ENCODE results near the gene RUSC1. TPM values are rescaled to one million over a fixed set of nuclear protein-coding genes. Genes with fewer than 3 reads are reported as not detected.

RUSC1 gene
- total and polyA plus RNA-seq, 2 of the 8 experiments (the other 6 are each of a cell fraction or from before 2014, with no cell fraction given): 54.6 to 90.4 TPM

DNA sequence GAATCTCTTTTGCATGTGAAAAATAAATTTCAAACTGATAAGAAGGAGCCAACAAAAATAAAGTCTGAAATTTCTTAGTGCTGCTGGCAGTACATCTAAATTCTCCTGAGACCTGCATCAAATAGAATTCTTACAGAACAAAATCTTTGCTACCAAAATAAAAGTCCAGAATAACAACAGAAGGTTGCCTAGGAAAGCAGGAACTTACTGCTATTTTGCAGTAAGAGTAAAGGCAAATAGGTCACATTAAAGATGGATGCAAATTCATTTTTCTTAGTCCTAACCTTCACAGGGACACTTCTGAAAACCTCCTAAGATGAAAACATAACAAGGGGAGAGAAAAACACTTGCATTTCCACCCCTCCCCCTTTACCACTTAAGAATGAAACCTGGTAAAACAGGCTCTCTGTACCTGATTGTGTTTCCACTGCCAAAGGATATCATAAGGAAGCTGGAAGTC lies 59.0 kb downstream of the RUSC1 start:
- Histone ChIP-seq H3K18ac (ENCODE audit: extremely low read depth, low read length) (no peak overlapping the region), H3K56ac (replicated peaks; ENCODE audit: insufficient read length, low read depth, low read length) (no peak overlapping the region), H2AFZ (ENCODE audit: low read length) (no peak overlapping the region), H2AK5ac (ENCODE audit: low read depth, low read length) (no peak overlapping the region), H3K27me3 (replicated peaks in 1 of 4; ENCODE audit: control insufficient read depth in 3 of 4, extremely low read depth in 1 of 4, insufficient read depth in 3 of 4, low read length in 3 of 4) (no peaks in the 10 kb centered on the region), H3K4ac (replicated peaks; ENCODE audit: insufficient read length, low read depth, low read length) (no peak overlapping the region), H3K27ac (ENCODE audit: low read depth, low read length) (no peak overlapping the region), H2BK15ac (ENCODE audit: low read length) (no peak overlapping the region), H3K4me3 (ENCODE audit: extremely low read depth in 1 of 4, insufficient read depth in 2 of 4, low read depth in 3 of 4, low read length in 4 of 4) (no peak overlapping the region), H3K36me3 (ENCODE audit: control insufficient read depth in 2 of 4, insufficient read depth in 4 of 4, low read length in 3 of 4) (peaks cover 2 to 19% (median 7%) of the 10 kb centered on the region in 4 experiments), H3K79me2 (ENCODE audit: control insufficient read depth in 1 of 2, insufficient read depth in 2 of 2, low read length in 2 of 2) (no peaks in the 10 kb centered on the region), H4K5ac (ENCODE audit: insufficient read length, low read depth, low read length) (no peak overlapping the region), H3K79me1 (ENCODE audit: low read depth, low read length) (no peaks in the 10 kb centered on the region), H3K9ac (replicated peaks in 1 of 4; ENCODE audit: extremely low read depth in 1 of 4, low read depth in 3 of 4, low read length in 3 of 4) (no peak overlapping the region), H3K14ac (ENCODE audit: insufficient read length) (no peak overlapping the region), H3K4me2 (ENCODE audit: insufficient read depth in 1 of 2, low read depth in 2 of 2, low read length in 2 of 2) (peak overlapping the region in 1 of 2 experiments; percentile 26; a peak in 1 of 4 replicates), H4K8ac (ENCODE audit: extremely low read depth, insufficient read depth, low read length) (no peak overlapping the region), H3K23me2 (ENCODE audit: low read depth, low read length) (no peaks in the 10 kb centered on the region), H3K23ac (ENCODE audit: insufficient read length) (no peak overlapping the region), H2BK120ac (replicated peaks; ENCODE audit: low read depth, low read length) (no peak overlapping the region), H3K4me1 (replicated peaks in 1 of 4; ENCODE audit: control insufficient read depth in 3 of 4, insufficient read depth in 4 of 4, low read length in 3 of 4) (no peaks in the 10 kb centered on the region), H4K91ac (replicated peaks; ENCODE audit: insufficient read length, low read length) (no peak overlapping the region), H3K9me3 (ENCODE audit: insufficient read depth in 2 of 2, low read depth in 1 of 2, low read length in 1 of 2) (no peaks in the 10 kb centered on the region), H2BK5ac (ENCODE audit: low read depth, low read length) (no peak overlapping the region), H2BK12ac (ENCODE audit: low read depth, low read length) (no peak overlapping the region), H2BK20ac (ENCODE audit: low read length) (no peak overlapping the region), H4K20me1 (replicated peaks in 1 of 2; ENCODE audit: control insufficient read depth in 1 of 2, insufficient read depth in 2 of 2, low read length in 2 of 2) (no peaks in the 10 kb centered on the region)
- DNase-seq (ENCODE audit: low read depth in 1 of 2, low spot score in 2 of 2) (no peak), FAIRE-seq (peak; percentile 45)
- ChIA-PET CTCF (ENCODE audit: partially characterized antibody) (no interaction called here), POLR2A (ENCODE audit: partially characterized antibody) (no interaction called here)
- TF ChIP-seq CHD7 (IDR thresholded peaks at IDR 0.05; ENCODE audit: insufficient replicate concordance, low read length): no peak
